Measurements from ENCODE around the gene ACVR1B.

Gene ACVR1B

GRCh38 chr12:52036587-52037171 is 85.2 kb downstream of the ACVR1B start:
- no peak overlapping the region for H3K27ac ChIP-seq (ENCODE audit: low read length, poor library complexity, severe bottlenecking)
- no peak overlapping the region for H2BK5ac ChIP-seq (ENCODE audit: low read depth, low read length, poor library complexity, severe bottlenecking)
- peak overlapping the region; percentile 17 for H2BK15ac ChIP-seq (ENCODE audit: low read depth, poor library complexity, severe bottlenecking)
- H3K4me2 ChIP-seq (ENCODE audit: low read length, poor library complexity, severe bottlenecking) = peak overlapping the region; percentile 75
- H3K79me1 ChIP-seq (replicated peaks; ENCODE audit: low read length, poor library complexity, severe bottlenecking) = no peaks in the 10 kb centered on the region
- H2AK5ac ChIP-seq (ENCODE audit: low read length, severe bottlenecking) = no peak overlapping the region
- no peak overlapping the region for H3K23ac ChIP-seq (ENCODE audit: low read length in 2 of 2)
- 30% methylated on average over 28 of the region's 53 CpGs for WGBS
- H3K18ac ChIP-seq (ENCODE audit: low read depth in 1 of 2, low read length in 2 of 2) = peak overlapping the region; percentile 9 to 61
- peaks cover 12% of the 10 kb centered on the region for H3K4me1 ChIP-seq (ENCODE audit: control insufficient read depth, insufficient read depth, low read depth, low read length)
- peak overlapping the region; percentile 81 for H3K9ac ChIP-seq (ENCODE audit: low read length)
- no peak overlapping the region for H2AFZ ChIP-seq (ENCODE audit: low read depth, low read length)
- peak; percentile 88 for DNase-seq
- H3K14ac ChIP-seq (ENCODE audit: low read length in 2 of 2) = no peak overlapping the region
- H4K91ac ChIP-seq (ENCODE audit: low read length) = no peak overlapping the region
- peak overlapping the region; percentile 75 for H4K8ac ChIP-seq (ENCODE audit: low read length)
- H3K4me3 ChIP-seq (ENCODE audit: insufficient read depth in 1 of 2, low read depth in 1 of 2, low read length in 2 of 2) = peak overlapping the region; percentile 54 to 70
- no peaks in the 10 kb centered on the region for H3K36me3 ChIP-seq (ENCODE audit: control insufficient read depth in 1 of 2, insufficient read depth in 2 of 2, low read depth in 1 of 2, low read length in 2 of 2)
- no peaks in the 10 kb centered on the region for H3K9me3 ChIP-seq (ENCODE audit: control insufficient read depth, low read length)
- H3K27me3 ChIP-seq (ENCODE audit: control insufficient read depth in 1 of 2, insufficient read depth in 1 of 2, low read length in 2 of 2) = peaks cover 5 to 10% of the 10 kb centered on the region in 2 experiments
- H2BK12ac ChIP-seq (ENCODE audit: low read length in 2 of 2) = peak overlapping the region; percentile 25 to 38
- no peak overlapping the region for H2BK120ac ChIP-seq (ENCODE audit: low read depth, low read length)
- H3K4ac ChIP-seq (ENCODE audit: low read depth in 1 of 2, low read length in 2 of 2) = no peak overlapping the region

GRCh38 chr12:52037248-52037861 is 85.9 kb downstream of the ACVR1B start:
- no peak overlapping the region for H2BK15ac ChIP-seq (ENCODE audit: low read depth, poor library complexity, severe bottlenecking)
- 1% methylated on average over 36 of the region's 59 CpGs for WGBS
- no peak overlapping the region for H2BK5ac ChIP-seq (ENCODE audit: low read depth, low read length, poor library complexity, severe bottlenecking)
- H2BK12ac ChIP-seq (ENCODE audit: low read length in 2 of 2) = peak overlapping the region in 1 of 2 experiments; percentile 43
- H4K8ac ChIP-seq (ENCODE audit: low read length) = no peak overlapping the region
- H3K27me3 ChIP-seq (ENCODE audit: control insufficient read depth in 1 of 2, insufficient read depth in 1 of 2, low read length in 2 of 2) = peaks cover 5 to 10% of the 10 kb centered on the region in 2 experiments
- DNase-seq = peak; percentile 74
- peak overlapping the region in 1 of 2 experiments; percentile 30 for H3K4ac ChIP-seq (ENCODE audit: low read depth in 1 of 2, low read length in 2 of 2)
- H3K36me3 ChIP-seq (ENCODE audit: control insufficient read depth in 1 of 2, insufficient read depth in 2 of 2, low read depth in 1 of 2, low read length in 2 of 2) = no peaks in the 10 kb centered on the region
- no peaks in the 10 kb centered on the region for H3K79me1 ChIP-seq (replicated peaks; ENCODE audit: low read length, poor library complexity, severe bottlenecking)
- H3K14ac ChIP-seq (ENCODE audit: low read length in 2 of 2) = no peak overlapping the region
- H3K4me1 ChIP-seq (ENCODE audit: control insufficient read depth, insufficient read depth, low read depth, low read length) = peaks cover 10% of the 10 kb centered on the region
- H3K23ac ChIP-seq (ENCODE audit: low read length in 2 of 2) = no peak overlapping the region
- peak overlapping the region; percentile 92 for H3K4me2 ChIP-seq (ENCODE audit: low read length, poor library complexity, severe bottlenecking)
- H4K91ac ChIP-seq (ENCODE audit: low read length) = no peak overlapping the region
- no peak overlapping the region for H2BK120ac ChIP-seq (ENCODE audit: low read depth, low read length)
- H2AK5ac ChIP-seq (ENCODE audit: low read length, severe bottlenecking) = no peak overlapping the region
- H3K18ac ChIP-seq (ENCODE audit: low read depth in 1 of 2, low read length in 2 of 2) = peak overlapping the region; percentile 40 to 72
- peak overlapping the region; percentile 95 for H3K9ac ChIP-seq (ENCODE audit: low read length)
- no peak overlapping the region for H3K27ac ChIP-seq (ENCODE audit: low read length, poor library complexity, severe bottlenecking)
- peak overlapping the region; percentile 36 for H2AFZ ChIP-seq (ENCODE audit: low read depth, low read length)
- H3K4me3 ChIP-seq (ENCODE audit: insufficient read depth in 1 of 2, low read depth in 1 of 2, low read length in 2 of 2) = peak overlapping the region; percentile 54 to 80
- no peaks in the 10 kb centered on the region for H3K9me3 ChIP-seq (ENCODE audit: control insufficient read depth, low read length)

GRCh38 chr12:52038447-52038846 is 86.9 kb downstream of the ACVR1B start:
- no peak overlapping the region for H2AFZ ChIP-seq (ENCODE audit: low read depth, low read length)
- no peak overlapping the region for H2BK15ac ChIP-seq (ENCODE audit: low read depth, poor library complexity, severe bottlenecking)
- H3K27me3 ChIP-seq (ENCODE audit: control insufficient read depth in 1 of 2, insufficient read depth in 1 of 2, low read length in 2 of 2) = peaks cover 5 to 10% of the 10 kb centered on the region in 2 experiments
- H3K4me3 ChIP-seq (ENCODE audit: insufficient read depth in 1 of 2, low read depth in 1 of 2, low read length in 2 of 2) = no peak overlapping the region
- peaks cover 9% of the 10 kb centered on the region for H3K4me1 ChIP-seq (ENCODE audit: control insufficient read depth, insufficient read depth, low read depth, low read length)
- no peaks in the 10 kb centered on the region for H3K36me3 ChIP-seq (ENCODE audit: control insufficient read depth in 1 of 2, insufficient read depth in 2 of 2, low read depth in 1 of 2, low read length in 2 of 2)
- no peak for DNase-seq
- no peaks in the 10 kb centered on the region for H3K79me1 ChIP-seq (replicated peaks; ENCODE audit: low read length, poor library complexity, severe bottlenecking)
- H3K27ac ChIP-seq (ENCODE audit: low read length, poor library complexity, severe bottlenecking) = no peak overlapping the region
- H4K91ac ChIP-seq (ENCODE audit: low read length) = no peak overlapping the region
- peak overlapping the region; percentile 95 for H3K9ac ChIP-seq (ENCODE audit: low read length)
- H2BK12ac ChIP-seq (ENCODE audit: low read length in 2 of 2) = no peak overlapping the region
- WGBS = 83% methylated on average over 6 of the region's 6 CpGs
- no peak overlapping the region for H2BK120ac ChIP-seq (ENCODE audit: low read depth, low read length)
- no peak overlapping the region for H4K8ac ChIP-seq (ENCODE audit: low read length)
- no peak overlapping the region for H3K4ac ChIP-seq (ENCODE audit: low read depth in 1 of 2, low read length in 2 of 2)
- H3K9me3 ChIP-seq (ENCODE audit: control insufficient read depth, low read length) = no peaks in the 10 kb centered on the region
- no peak overlapping the region for H3K14ac ChIP-seq (ENCODE audit: low read length in 2 of 2)
- H3K18ac ChIP-seq (ENCODE audit: low read depth in 1 of 2, low read length in 2 of 2) = no peak overlapping the region
- no peak overlapping the region for H2BK5ac ChIP-seq (ENCODE audit: low read depth, low read length, poor library complexity, severe bottlenecking)
- H3K4me2 ChIP-seq (ENCODE audit: low read length, poor library complexity, severe bottlenecking) = no peak overlapping the region
- H2AK5ac ChIP-seq (ENCODE audit: low read length, severe bottlenecking) = no peak overlapping the region
- H3K23ac ChIP-seq (ENCODE audit: low read length in 2 of 2) = no peak overlapping the region

- no peak overlapping the region for H2BK120ac ChIP-seq (ENCODE audit: low read depth, low read length)
- no peak overlapping the region for H3K4me3 ChIP-seq (ENCODE audit: insufficient read depth in 1 of 2, low read depth in 1 of 2, low read length in 2 of 2)
- DNase-seq = no peak
- no peak overlapping the region for H3K4ac ChIP-seq (ENCODE audit: low read depth in 1 of 2, low read length in 2 of 2)
- no peak overlapping the region for H2AFZ ChIP-seq (ENCODE audit: low read depth, low read length)
- H3K4me1 ChIP-seq (ENCODE audit: control insufficient read depth, insufficient read depth, low read depth, low read length) = peaks cover 9% of the 10 kb centered on the region
- no peak overlapping the region for H3K27ac ChIP-seq (ENCODE audit: low read length, poor library complexity, severe bottlenecking)
- H2BK5ac ChIP-seq (ENCODE audit: low read depth, low read length, poor library complexity, severe bottlenecking) = no peak overlapping the region
- H4K91ac ChIP-seq (ENCODE audit: low read length) = no peak overlapping the region
- WGBS = 81% methylated on average over 3 of the region's 3 CpGs
- H3K9me3 ChIP-seq (ENCODE audit: control insufficient read depth, low read length) = no peaks in the 10 kb centered on the region
- no peaks in the 10 kb centered on the region for H3K36me3 ChIP-seq (ENCODE audit: control insufficient read depth in 1 of 2, insufficient read depth in 2 of 2, low read depth in 1 of 2, low read length in 2 of 2)
- no peak overlapping the region for H3K14ac ChIP-seq (ENCODE audit: low read length in 2 of 2)
- no peak overlapping the region for H3K23ac ChIP-seq (ENCODE audit: low read length in 2 of 2)
- no peaks in the 10 kb centered on the region for H3K79me1 ChIP-seq (replicated peaks; ENCODE audit: low read length, poor library complexity, severe bottlenecking)
- no peak overlapping the region for H3K4me2 ChIP-seq (ENCODE audit: low read length, poor library complexity, severe bottlenecking)
- no peak overlapping the region for H2BK15ac ChIP-seq (ENCODE audit: low read depth, poor library complexity, severe bottlenecking)
- peaks cover 0 to 5% of the 10 kb centered on the region in 2 experiments for H3K27me3 ChIP-seq (ENCODE audit: control insufficient read depth in 1 of 2, insufficient read depth in 1 of 2, low read length in 2 of 2)
- no peak overlapping the region for H3K18ac ChIP-seq (ENCODE audit: low read depth in 1 of 2, low read length in 2 of 2)
- no peak overlapping the region for H4K8ac ChIP-seq (ENCODE audit: low read length)
- no peak overlapping the region for H2AK5ac ChIP-seq (ENCODE audit: low read length, severe bottlenecking)
- no peak overlapping the region for H3K9ac ChIP-seq (ENCODE audit: low read length)
- no peak overlapping the region for H2BK12ac ChIP-seq (ENCODE audit: low read length in 2 of 2)
These were observed 89.5 kb downstream of the ACVR1B start for GRCh38 chr12:52041035-52041434.

Measured in mesenchymal stem cell (in vitro differentiated cells and primary cell).